Sigmoid colon (tissue), 3 donors: ENCODE results near the gene CDKN3.

Experiments used
- POLR2A ChIP-seq, 2 donors: fragments of 450-650 bp; IDR thresholded peaks; one replicate each; pipeline ENCODE4 v1.6.1; 2016; ENCODE audit warnings: antibody characterized with exemption in 2 of 2, mild to moderate bottlenecking in 2 of 2, moderate library complexity in 2 of 2
- TF ChIP-seq, protein P1 (sequence below), 4 experiments: fragments of 450-650 bp in 3 of 4; fragments of 200-600 bp in 1 of 4; IDR thresholded peaks; one replicate each; pipeline ENCODE4 v1.5.1; 2016 to 2019; ENCODE audit warnings: antibody characterized with exemption in 4 of 4, mild to moderate bottlenecking in 3 of 4, moderate library complexity in 2 of 4

DNA sequence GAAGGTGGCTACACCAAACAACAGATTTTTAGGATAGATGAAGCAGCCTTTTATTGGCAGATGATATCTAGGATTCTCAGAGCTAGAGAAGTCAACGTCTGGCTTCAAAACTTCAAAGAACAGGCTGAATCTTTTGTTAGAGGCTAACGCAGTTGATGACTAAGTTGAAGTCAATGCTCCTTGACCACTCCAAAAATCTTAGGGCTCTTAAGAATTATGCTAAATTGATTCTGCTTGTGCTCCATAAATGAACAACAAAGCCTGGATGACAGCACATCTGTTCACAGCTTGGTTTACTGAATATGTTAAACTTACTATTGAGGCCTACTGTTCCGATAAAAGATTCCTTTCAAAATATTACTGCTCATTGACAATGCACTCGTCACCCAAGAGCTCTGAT, 13.0 kb upstream of the CDKN3 start:
- TF ChIP-seq, protein P1, sequence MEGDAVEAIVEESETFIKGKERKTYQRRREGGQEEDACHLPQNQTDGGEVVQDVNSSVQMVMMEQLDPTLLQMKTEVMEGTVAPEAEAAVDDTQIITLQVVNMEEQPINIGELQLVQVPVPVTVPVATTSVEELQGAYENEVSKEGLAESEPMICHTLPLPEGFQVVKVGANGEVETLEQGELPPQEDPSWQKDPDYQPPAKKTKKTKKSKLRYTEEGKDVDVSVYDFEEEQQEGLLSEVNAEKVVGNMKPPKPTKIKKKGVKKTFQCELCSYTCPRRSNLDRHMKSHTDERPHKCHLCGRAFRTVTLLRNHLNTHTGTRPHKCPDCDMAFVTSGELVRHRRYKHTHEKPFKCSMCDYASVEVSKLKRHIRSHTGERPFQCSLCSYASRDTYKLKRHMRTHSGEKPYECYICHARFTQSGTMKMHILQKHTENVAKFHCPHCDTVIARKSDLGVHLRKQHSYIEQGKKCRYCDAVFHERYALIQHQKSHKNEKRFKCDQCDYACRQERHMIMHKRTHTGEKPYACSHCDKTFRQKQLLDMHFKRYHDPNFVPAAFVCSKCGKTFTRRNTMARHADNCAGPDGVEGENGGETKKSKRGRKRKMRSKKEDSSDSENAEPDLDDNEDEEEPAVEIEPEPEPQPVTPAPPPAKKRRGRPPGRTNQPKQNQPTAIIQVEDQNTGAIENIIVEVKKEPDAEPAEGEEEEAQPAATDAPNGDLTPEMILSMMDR (IDR thresholded peaks at IDR 0.05): no peak
- no peak for TF ChIP-seq POLR2A (IDR thresholded peaks at IDR 0.05)
